Pancreas (tissue), 10 donors: ENCODE data around the gene KIAA1671. TPM values are rescaled to one million over a fixed set of nuclear protein-coding genes. Genes with fewer than 3 reads are reported as not detected.

Experiments
- ATAC-seq, 4 donors: fragments of 200-7000 bp; cut with Tn5 transposase; one replicate each; pipeline versions ENCODE4 v1.8.0 to v1.9.1; 2020; ENCODE audit warnings: mild to moderate bottlenecking in 4 of 4, moderate library complexity in 4 of 4
- DNase-seq, 6 donors: peaks; one replicate each; pipeline ENCODE4 v3.0.0-alpha.2; 2020
- FAIRE-seq: peaks from 2 replicates; lab custom pipeline; 2012; peaks lifted over from hg19 to GRCh38; lab: Jason Lieb, UNC
- H3K27ac ChIP-seq, 4 donors: fragments of 200-600 bp; sonication (generic); 1 replicate in 3 of 4; 2 replicates in 1 of 4; pipeline versions ENCODE4 v1.5.0 to v1.8.0; 2020
- H3K27me3 ChIP-seq, 4 donors: fragments of 200-600 bp; one replicate each; pipeline ENCODE4 v1.8.0; 2021
- H3K36me3 ChIP-seq, 3 donors: fragments of 200-600 bp; sonication (generic) in 1 of 3; one replicate each; pipeline versions ENCODE4 v1.5.0 to v1.8.0; 2020 to 2021
- H3K4me1 ChIP-seq, 3 donors: fragments of 200-600 bp; one replicate each; pipeline ENCODE4 v1.8.0; 2021
- H3K4me3 ChIP-seq, 4 donors: fragments of 200-600 bp; sonication (generic) in 2 of 4; one replicate each; pipeline versions ENCODE4 v1.5.0 to v1.8.0; 2020 to 2021
- H3K9me3 ChIP-seq, 4 donors: fragments of 200-600 bp; one replicate each; pipeline ENCODE4 v1.8.0; 2021
- CTCF ChIP-seq, 4 donors: fragments of 200-600 bp; sonication (generic) in 3 of 4; IDR thresholded peaks; one replicate each; pipeline versions ENCODE4 v1.5.0 to v1.8.0; 2021; ENCODE audit warnings: antibody characterized with exemption in 4 of 4
- WGBS, 2 donors: extraction: QIAGEN DNeasy Blood & Tissue Kit; methylation state at CpG; one replicate each; pipeline ENCODE4 v1.1.7; 2013; 5-methylcytosine and 5-hydroxymethylcytosine counted together
- intact Hi-C, 3 donors: fragments of 100-400 bp; cut with DNase I; formaldehyde crosslinking; loops; one replicate each; pipeline versions ENCODE4 v1.11.1 to v1.14.2; 2022
- polyA plus RNA-seq, 2 donors: library from polyadenylated mRNA; stranded (reverse); fragments of 200-250 nt; gene quantifications; one replicate each; pipeline ENCODE4 v1.2.3, GENCODE V29; 2013
- total RNA-seq, 6 donors: library from RNA; stranded (reverse); fragmentation: NEBNext Ultra II Directional in 4 of 6; extraction: Animal tissue kit (Norgen Biotek cat#: 25700) in 4 of 6; gene quantifications; one replicate each; pipeline versions ENCODE4 v1.2.1 to v1.2.4, GENCODE V29; 2021 to 2023
- donor health status: healthy with polysubstance abuse.
- donor health status: DM: no; HTN: no; CAD: no; lungs with moderate emphysema.
- donor health status: DM: no; HTN: no; CAD: no.
- donor health status: control.
- donor health status: control.
- donor health status: Bipolar disorder and iron deficiency.
- donor health status: DM: yes; HTN: yes; CAD: no.
- donor health status: DM: no; HTN: no; CAD: no.
- donor health status: DM: no; HTN: no; CAD: no.
- donor health status: DM: yes; HTN: yes; CAD: no.

Gene KIAA1671
- total and polyA plus RNA-seq, 8 donors: 8.3 to 28.8 (median 19.0) TPM

GRCh38 chr22:24945430-24945829, 7.1 kb upstream of the KIAA1671 start:
- TF ChIP-seq CTCF (IDR thresholded peaks at IDR 0.05): no peak
- Histone ChIP-seq H3K27ac (no peak overlapping the region), H3K27me3 (no peaks in the 10 kb centered on the region), H3K36me3 (no peaks in the 10 kb centered on the region), H3K9me3 (no peaks in the 10 kb centered on the region), H3K4me1 (peaks cover 21 to 54% (median 42%) of the 10 kb centered on the region in 3 donors), H3K4me3 (no peak overlapping the region)
- intact Hi-C loops: no loop called here
- DNase-seq (no peak), ATAC-seq (no peak), FAIRE-seq (no peak)
- WGBS, 2 donors: 25 to 42% methylated on average over 4 of the region's 4 CpGs

- intact Hi-C loops: no loop called here
Measured at GRCh38 chr22:24947383-24947782, 5.1 kb upstream of the KIAA1671 start.

GRCh38 chr22:24947881-24948280, 4.6 kb upstream of the KIAA1671 start:
- H3K27me3 ChIP-seq: no peaks in the 10 kb centered on the region
- WGBS, 2 donors: 35 to 37% methylated on average over 12 of the region's 12 CpGs
- ATAC-seq (no peak), DNase-seq (no peak), FAIRE-seq (no peak)
- no peaks in the 10 kb centered on the region for H3K9me3 ChIP-seq
- TF ChIP-seq CTCF (IDR thresholded peaks at IDR 0.05): no peak
- peaks cover 21 to 51% (median 37%) of the 10 kb centered on the region in 3 donors for H3K4me1 ChIP-seq
- intact Hi-C loops: no loop called here
- no peak overlapping the region for H3K4me3 ChIP-seq
- H3K36me3 ChIP-seq: no peaks in the 10 kb centered on the region
- peak overlapping the region; percentile 2 to 77 (median 49) for H3K27ac ChIP-seq

More at GRCh38 chr22:24947383-24947782, 5.1 kb upstream of the KIAA1671 start:
- H3K4me1 ChIP-seq: peaks cover 21 to 53% (median 39%) of the 10 kb centered on the region in 3 donors
- 78 to 92% methylated on average over 7 of the region's 7 CpGs for WGBS, 2 donors
- no peaks in the 10 kb centered on the region for H3K9me3 ChIP-seq
- no peaks in the 10 kb centered on the region for H3K36me3 ChIP-seq
- no peak for DNase-seq
- FAIRE-seq: no peak
- H3K4me3 ChIP-seq: no peak overlapping the region
- H3K27me3 ChIP-seq: no peaks in the 10 kb centered on the region
- no peak for TF ChIP-seq CTCF (IDR thresholded peaks at IDR 0.05)
- peak overlapping the region in 2 of 4 donors; percentile 46 to 77 for H3K27ac ChIP-seq
- no peak for ATAC-seq

GRCh38 chr22:24948356-24949202, 3.9 kb upstream of the KIAA1671 start:
- DNase-seq (peak; percentile 69 to 88 (median 74)), FAIRE-seq (no peak), ATAC-seq (peak; percentile 24 to 42 (median 32))
- no peak for TF ChIP-seq CTCF (IDR thresholded peaks at IDR 0.05)
- WGBS, 2 donors: 48 to 52% methylated on average over 13 of the region's 13 CpGs
- H3K4me1 ChIP-seq: peaks cover 17 to 47% (median 34%) of the 10 kb centered on the region in 3 donors
- intact Hi-C loops: no loop called here
- no peaks in the 10 kb centered on the region for H3K9me3 ChIP-seq
- no peak overlapping the region for H3K4me3 ChIP-seq
- H3K36me3 ChIP-seq: no peaks in the 10 kb centered on the region
- H3K27ac ChIP-seq: peak overlapping the region; percentile 2 to 77 (median 49)
- no peaks in the 10 kb centered on the region for H3K27me3 ChIP-seq
